SK-N-SH (cell line): ENCODE data around the gene SPG11.
"Not testable (repeated sequence)": the region's sequence is repeated elsewhere in the genome, so short reads cannot be mapped to it uniquely, and the experiment has no call there.

Experiments used
- EP300 ChIP-seq, 2 experiments: IDR thresholded peaks; 2 replicates each; pipeline versions ENCODE4 v1.4.0 to v1.6.1; 2012; ENCODE audit warnings: borderline replicate concordance in 1 of 2, low read depth in 1 of 2, low read length in 1 of 2
- EZH2phosphoT487 ChIP-seq: fragments of 200-600 bp; sonication (generic); IDR thresholded peaks from 2 replicates; pipeline ENCODE4 v1.6.1; 2017; ENCODE audit warnings: low read depth, mixed run types, mild to moderate bottlenecking, antibody characterized with exemption, moderate library complexity, borderline replicate concordance
- MXI1 ChIP-seq: IDR thresholded peaks from 2 replicates; pipeline ENCODE4 v1.6.1; 2012; ENCODE audit warnings: mild to moderate bottlenecking, low read depth, low read length, improper control_type of control experiment
- NRF1 ChIP-seq: IDR thresholded peaks from 2 replicates; pipeline ENCODE4 v1.6.1; 2012; ENCODE audit warnings: low read depth, mild to moderate bottlenecking, low read length
- RFX5 ChIP-seq: IDR thresholded peaks from 2 replicates; pipeline ENCODE4 v1.6.1; 2012; ENCODE audit warnings: mild to moderate bottlenecking, improper control_type of control experiment, low read length
- RXRA ChIP-seq: IDR thresholded peaks from 2 replicates; pipeline ENCODE4 v1.4.0; 2012; ENCODE audit warnings: low read depth, mild to moderate bottlenecking, borderline replicate concordance
- TF ChIP-seq, protein P1 (sequence below): fragments of 200-600 bp; sonication (generic); IDR thresholded peaks from 2 replicates; pipeline ENCODE4 v1.6.1; 2017; ENCODE audit warnings: antibody characterized with exemption, mild to moderate bottlenecking, moderate library complexity
- TF ChIP-seq, protein P2 (sequence below): IDR thresholded peaks from 2 replicates; pipeline ENCODE4 v1.4.0; 2012; ENCODE audit warnings: low read depth
- TF ChIP-seq, protein P3 (sequence below): IDR thresholded peaks from 2 replicates; pipeline ENCODE4 v1.4.0; 2012; ENCODE audit warnings: low read depth, borderline replicate concordance
- TF ChIP-seq, protein P4 (sequence below): fragments of 150-350 bp; IDR thresholded peaks from 2 replicates; pipeline ENCODE4 v1.6.1; 2017; ENCODE audit warnings: antibody characterized with exemption, low read length, low read depth, borderline replicate concordance
- TF ChIP-seq, protein P5 (sequence below): IDR thresholded peaks from 2 replicates; pipeline ENCODE4 v1.6.1; 2012; ENCODE audit warnings: mild to moderate bottlenecking, low read depth, low read length, moderate library complexity

DNA sequence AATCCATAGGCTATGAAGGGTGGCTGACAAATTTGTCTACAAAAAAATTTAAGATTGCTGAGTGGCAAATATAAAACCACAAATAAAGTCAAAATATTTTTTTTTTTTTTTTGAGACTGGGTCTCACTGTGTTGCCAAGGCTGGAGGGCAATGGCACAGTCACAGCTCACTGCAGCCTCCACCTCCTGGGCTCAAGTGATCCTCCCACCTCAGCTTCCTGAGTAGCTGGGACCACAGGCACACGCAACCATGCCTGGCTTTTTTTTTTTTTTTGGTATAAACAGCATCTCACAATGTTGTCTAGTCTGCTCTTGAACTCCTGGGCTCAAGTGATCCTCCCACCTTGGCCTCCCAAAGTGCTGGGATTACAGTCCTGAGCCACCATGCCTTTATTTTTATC, 26.8 kb upstream of the SPG11 start:
- TF ChIP-seq, protein P1, sequence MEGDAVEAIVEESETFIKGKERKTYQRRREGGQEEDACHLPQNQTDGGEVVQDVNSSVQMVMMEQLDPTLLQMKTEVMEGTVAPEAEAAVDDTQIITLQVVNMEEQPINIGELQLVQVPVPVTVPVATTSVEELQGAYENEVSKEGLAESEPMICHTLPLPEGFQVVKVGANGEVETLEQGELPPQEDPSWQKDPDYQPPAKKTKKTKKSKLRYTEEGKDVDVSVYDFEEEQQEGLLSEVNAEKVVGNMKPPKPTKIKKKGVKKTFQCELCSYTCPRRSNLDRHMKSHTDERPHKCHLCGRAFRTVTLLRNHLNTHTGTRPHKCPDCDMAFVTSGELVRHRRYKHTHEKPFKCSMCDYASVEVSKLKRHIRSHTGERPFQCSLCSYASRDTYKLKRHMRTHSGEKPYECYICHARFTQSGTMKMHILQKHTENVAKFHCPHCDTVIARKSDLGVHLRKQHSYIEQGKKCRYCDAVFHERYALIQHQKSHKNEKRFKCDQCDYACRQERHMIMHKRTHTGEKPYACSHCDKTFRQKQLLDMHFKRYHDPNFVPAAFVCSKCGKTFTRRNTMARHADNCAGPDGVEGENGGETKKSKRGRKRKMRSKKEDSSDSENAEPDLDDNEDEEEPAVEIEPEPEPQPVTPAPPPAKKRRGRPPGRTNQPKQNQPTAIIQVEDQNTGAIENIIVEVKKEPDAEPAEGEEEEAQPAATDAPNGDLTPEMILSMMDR = not testable (repeated sequence)
- TF ChIP-seq EP300 (IDR thresholded peaks at IDR 0.05; ENCODE audit: borderline replicate concordance in 1 of 2, low read depth in 1 of 2, low read length in 1 of 2); EZH2phosphoT487; MXI1; NRF1; RXRA; RFX5: not testable (repeated sequence)
- TF ChIP-seq, protein P2, sequence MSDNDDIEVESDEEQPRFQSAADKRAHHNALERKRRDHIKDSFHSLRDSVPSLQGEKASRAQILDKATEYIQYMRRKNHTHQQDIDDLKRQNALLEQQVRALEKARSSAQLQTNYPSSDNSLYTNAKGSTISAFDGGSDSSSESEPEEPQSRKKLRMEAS = not testable (repeated sequence)
- TF ChIP-seq, protein P3, sequence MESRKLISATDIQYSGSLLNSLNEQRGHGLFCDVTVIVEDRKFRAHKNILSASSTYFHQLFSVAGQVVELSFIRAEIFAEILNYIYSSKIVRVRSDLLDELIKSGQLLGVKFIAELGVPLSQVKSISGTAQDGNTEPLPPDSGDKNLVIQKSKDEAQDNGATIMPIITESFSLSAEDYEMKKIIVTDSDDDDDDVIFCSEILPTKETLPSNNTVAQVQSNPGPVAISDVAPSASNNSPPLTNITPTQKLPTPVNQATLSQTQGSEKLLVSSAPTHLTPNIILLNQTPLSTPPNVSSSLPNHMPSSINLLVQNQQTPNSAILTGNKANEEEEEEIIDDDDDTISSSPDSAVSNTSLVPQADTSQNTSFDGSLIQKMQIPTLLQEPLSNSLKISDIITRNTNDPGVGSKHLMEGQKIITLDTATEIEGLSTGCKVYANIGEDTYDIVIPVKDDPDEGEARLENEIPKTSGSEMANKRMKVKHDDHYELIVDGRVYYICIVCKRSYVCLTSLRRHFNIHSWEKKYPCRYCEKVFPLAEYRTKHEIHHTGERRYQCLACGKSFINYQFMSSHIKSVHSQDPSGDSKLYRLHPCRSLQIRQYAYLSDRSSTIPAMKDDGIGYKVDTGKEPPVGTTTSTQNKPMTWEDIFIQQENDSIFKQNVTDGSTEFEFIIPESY = not testable (repeated sequence)
- TF ChIP-seq, protein P4, sequence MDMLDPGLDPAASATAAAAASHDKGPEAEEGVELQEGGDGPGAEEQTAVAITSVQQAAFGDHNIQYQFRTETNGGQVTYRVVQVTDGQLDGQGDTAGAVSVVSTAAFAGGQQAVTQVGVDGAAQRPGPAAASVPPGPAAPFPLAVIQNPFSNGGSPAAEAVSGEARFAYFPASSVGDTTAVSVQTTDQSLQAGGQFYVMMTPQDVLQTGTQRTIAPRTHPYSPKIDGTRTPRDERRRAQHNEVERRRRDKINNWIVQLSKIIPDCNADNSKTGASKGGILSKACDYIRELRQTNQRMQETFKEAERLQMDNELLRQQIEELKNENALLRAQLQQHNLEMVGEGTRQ = not testable (repeated sequence)
- TF ChIP-seq, protein P5, sequence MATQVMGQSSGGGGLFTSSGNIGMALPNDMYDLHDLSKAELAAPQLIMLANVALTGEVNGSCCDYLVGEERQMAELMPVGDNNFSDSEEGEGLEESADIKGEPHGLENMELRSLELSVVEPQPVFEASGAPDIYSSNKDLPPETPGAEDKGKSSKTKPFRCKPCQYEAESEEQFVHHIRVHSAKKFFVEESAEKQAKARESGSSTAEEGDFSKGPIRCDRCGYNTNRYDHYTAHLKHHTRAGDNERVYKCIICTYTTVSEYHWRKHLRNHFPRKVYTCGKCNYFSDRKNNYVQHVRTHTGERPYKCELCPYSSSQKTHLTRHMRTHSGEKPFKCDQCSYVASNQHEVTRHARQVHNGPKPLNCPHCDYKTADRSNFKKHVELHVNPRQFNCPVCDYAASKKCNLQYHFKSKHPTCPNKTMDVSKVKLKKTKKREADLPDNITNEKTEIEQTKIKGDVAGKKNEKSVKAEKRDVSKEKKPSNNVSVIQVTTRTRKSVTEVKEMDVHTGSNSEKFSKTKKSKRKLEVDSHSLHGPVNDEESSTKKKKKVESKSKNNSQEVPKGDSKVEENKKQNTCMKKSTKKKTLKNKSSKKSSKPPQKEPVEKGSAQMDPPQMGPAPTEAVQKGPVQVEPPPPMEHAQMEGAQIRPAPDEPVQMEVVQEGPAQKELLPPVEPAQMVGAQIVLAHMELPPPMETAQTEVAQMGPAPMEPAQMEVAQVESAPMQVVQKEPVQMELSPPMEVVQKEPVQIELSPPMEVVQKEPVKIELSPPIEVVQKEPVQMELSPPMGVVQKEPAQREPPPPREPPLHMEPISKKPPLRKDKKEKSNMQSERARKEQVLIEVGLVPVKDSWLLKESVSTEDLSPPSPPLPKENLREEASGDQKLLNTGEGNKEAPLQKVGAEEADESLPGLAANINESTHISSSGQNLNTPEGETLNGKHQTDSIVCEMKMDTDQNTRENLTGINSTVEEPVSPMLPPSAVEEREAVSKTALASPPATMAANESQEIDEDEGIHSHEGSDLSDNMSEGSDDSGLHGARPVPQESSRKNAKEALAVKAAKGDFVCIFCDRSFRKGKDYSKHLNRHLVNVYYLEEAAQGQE = not testable (repeated sequence)
